ENCODE results near the gene ZNF112.

ZNF112 gene

DNA sequence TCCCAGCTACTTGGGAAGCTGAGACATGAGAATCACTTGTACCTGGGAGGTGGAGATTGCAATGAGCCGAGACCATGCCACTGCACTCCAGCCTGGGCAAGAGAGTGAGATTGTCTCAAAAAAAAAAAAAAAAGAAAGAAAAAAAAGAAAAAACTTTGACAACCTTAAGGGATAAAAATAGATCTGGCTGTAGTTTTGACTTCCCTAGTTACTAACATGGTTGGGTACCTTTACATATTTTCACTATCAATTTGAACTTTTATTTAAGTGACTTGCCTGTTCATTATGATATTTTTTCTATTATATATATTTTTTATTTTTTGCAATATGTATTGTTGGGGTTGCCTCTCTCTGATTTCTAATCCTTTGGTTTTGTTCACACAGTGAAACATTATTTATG, 43.2 kb downstream of the ZNF112 start:
- H3K4me3 ChIP-seq (ENCODE audit: low read depth, low read length): no peak overlapping the region
- no peak for DNase-seq (ENCODE audit: low read depth)
- no peak for TF ChIP-seq MYC (IDR thresholded peaks at IDR 0.05; ENCODE audit: low read depth, low read length)
- no peak for TF ChIP-seq POLR2A (IDR thresholded peaks at IDR 0.05; ENCODE audit: extremely low read depth, insufficient read length)
- TF ChIP-seq, protein P1, sequence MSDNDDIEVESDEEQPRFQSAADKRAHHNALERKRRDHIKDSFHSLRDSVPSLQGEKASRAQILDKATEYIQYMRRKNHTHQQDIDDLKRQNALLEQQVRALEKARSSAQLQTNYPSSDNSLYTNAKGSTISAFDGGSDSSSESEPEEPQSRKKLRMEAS (IDR thresholded peaks at IDR 0.05; ENCODE audit: low read depth, low read length): no peak
- TF ChIP-seq, protein P2, sequence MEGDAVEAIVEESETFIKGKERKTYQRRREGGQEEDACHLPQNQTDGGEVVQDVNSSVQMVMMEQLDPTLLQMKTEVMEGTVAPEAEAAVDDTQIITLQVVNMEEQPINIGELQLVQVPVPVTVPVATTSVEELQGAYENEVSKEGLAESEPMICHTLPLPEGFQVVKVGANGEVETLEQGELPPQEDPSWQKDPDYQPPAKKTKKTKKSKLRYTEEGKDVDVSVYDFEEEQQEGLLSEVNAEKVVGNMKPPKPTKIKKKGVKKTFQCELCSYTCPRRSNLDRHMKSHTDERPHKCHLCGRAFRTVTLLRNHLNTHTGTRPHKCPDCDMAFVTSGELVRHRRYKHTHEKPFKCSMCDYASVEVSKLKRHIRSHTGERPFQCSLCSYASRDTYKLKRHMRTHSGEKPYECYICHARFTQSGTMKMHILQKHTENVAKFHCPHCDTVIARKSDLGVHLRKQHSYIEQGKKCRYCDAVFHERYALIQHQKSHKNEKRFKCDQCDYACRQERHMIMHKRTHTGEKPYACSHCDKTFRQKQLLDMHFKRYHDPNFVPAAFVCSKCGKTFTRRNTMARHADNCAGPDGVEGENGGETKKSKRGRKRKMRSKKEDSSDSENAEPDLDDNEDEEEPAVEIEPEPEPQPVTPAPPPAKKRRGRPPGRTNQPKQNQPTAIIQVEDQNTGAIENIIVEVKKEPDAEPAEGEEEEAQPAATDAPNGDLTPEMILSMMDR (IDR thresholded peaks at IDR 0.05; ENCODE audit: low read depth, low read length): no peak

DNA sequence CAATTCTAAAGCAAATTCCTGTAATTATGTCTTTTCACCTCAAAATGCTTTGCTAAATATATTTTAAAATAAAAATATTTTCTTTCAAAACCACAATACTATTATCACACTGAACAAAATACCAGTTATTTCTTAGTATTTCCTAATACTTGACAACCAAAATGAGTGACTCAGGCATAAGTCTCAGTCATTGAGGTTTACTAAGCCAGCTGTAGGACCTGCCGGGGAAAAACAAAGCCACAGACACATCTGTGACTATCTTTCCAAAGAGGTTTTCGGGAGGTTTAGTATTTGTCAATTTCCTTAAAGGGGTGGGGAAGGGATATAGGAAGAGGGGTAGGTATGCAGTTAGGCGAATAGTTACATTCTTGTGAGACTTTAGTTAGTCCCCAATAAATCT, 48.5 kb downstream of the ZNF112 start:
- H3K4me3 ChIP-seq (ENCODE audit: low read depth, low read length): no peak overlapping the region
- TF ChIP-seq, protein P2 (IDR thresholded peaks at IDR 0.05; ENCODE audit: low read depth, low read length): no peak
- TF ChIP-seq MYC (IDR thresholded peaks at IDR 0.05; ENCODE audit: low read depth, low read length) (no peak), POLR2A (IDR thresholded peaks at IDR 0.05; ENCODE audit: extremely low read depth, insufficient read length) (no peak)
- TF ChIP-seq, protein P1 (IDR thresholded peaks at IDR 0.05; ENCODE audit: low read depth, low read length): no peak
- DNase-seq (ENCODE audit: low read depth): peak; percentile 24

DNA sequence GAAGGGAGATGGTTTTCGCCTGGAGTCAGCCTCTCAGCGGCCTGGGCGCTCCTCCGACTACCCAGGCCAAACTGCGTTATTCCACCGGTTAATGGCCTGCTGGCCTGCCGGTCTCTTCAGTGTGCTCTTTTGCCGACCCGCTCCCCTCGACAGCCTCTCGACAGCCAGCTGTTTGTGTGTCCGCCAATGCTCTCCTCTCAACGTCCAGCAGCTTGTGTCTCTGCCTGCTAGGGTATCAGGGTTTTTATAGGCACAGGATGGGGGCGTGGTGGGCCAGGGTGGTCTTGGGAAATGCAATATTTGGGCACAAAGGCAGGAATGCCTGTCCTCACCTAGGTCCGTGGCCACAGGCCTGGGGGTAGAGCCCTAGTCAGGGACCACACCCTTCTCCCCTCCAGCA, 50.2 kb downstream of the ZNF112 start:
- no peak for DNase-seq (ENCODE audit: low read depth)
- H3K4me3 ChIP-seq (ENCODE audit: low read depth, low read length): no peak overlapping the region
- TF ChIP-seq, protein P2 (IDR thresholded peaks at IDR 0.05; ENCODE audit: low read depth, low read length): no peak
- TF ChIP-seq POLR2A (IDR thresholded peaks at IDR 0.05; ENCODE audit: extremely low read depth, insufficient read length): no peak
- TF ChIP-seq, protein P1 (IDR thresholded peaks at IDR 0.05; ENCODE audit: low read depth, low read length): no peak

DNA sequence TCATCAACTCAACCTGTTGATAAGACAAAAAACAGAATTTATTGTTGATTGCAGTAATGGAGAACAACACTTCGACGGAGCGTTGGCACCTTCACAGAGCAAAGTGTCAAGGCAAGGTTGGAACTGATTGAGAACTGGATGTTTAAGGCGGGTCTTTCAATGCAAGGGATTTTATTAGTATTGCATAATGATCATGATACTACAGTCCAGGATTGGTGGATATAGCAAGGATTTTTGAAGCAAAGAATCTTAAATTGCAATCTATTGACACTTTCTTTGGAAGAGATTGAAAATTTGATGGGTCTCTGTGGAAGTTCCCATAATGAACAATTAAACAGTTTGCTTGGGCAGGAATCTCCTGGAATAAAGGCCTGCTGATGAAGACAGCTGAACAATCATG, 51.0 kb downstream of the ZNF112 start:
- no peak for DNase-seq (ENCODE audit: low read depth)
- TF ChIP-seq, protein P2 (IDR thresholded peaks at IDR 0.05; ENCODE audit: low read depth, low read length): no peak
- TF ChIP-seq, protein P1 (IDR thresholded peaks at IDR 0.05; ENCODE audit: low read depth, low read length): no peak
- no peak for TF ChIP-seq MYC (IDR thresholded peaks at IDR 0.05; ENCODE audit: low read depth, low read length)
- TF ChIP-seq POLR2A (IDR thresholded peaks at IDR 0.05; ENCODE audit: extremely low read depth, insufficient read length): no peak
- H3K4me3 ChIP-seq (ENCODE audit: low read depth, low read length): no peak overlapping the region

DNA sequence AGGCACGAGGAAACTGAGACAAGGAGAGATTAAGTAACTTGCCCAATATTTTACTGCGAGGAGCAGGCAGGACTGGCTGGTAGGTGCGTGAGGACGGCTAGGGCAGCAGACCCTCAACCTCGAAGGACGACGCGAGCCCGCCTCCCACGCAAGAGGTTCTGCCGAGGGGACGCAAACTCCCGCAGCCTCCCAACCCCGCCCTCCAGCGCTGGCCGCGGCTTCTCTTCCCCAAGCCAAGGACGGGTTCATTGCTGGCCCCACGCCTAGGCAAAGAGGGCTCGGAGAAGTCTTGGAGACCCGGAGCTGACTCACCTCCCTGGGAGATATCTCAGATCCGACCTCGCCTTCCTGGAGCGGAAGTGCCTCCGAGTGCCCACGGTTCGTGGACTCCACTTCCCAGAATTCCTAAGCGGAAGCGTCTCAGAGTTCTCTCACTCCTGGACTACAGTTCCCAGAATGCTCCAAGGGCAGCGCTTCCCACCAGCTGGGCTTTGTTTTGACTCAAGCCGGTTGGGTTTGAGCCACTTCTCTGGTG, 51.8 kb downstream of the ZNF112 start, which contains the start of gene ZNF235:
TSS of gene ZNF235 (minus strand) at position 367 of the 535 bp plus-strand sequence. CDS start 1,621 bp downstream, outside the sequence.
- TF ChIP-seq MYC (IDR thresholded peaks at IDR 0.05; ENCODE audit: low read depth, low read length) (no peak), POLR2A (IDR thresholded peaks at IDR 0.05; ENCODE audit: extremely low read depth, insufficient read length) (no peak)
- TF ChIP-seq, protein P2 (IDR thresholded peaks at IDR 0.05; ENCODE audit: low read depth, low read length): no peak
- TF ChIP-seq, protein P1 (IDR thresholded peaks at IDR 0.05; ENCODE audit: low read depth, low read length): no peak
- H3K4me3 ChIP-seq (ENCODE audit: low read depth, low read length): peak within 1 kb of the TSS; percentile 83
- DNase-seq (ENCODE audit: low read depth): peak; percentile 91

Data from NB4 (cell line).